ENCODE data around the gene IGFBP4. TPM values are rescaled to one million over a fixed set of nuclear protein-coding genes. Genes with fewer than 3 reads are reported as not detected.

Gene IGFBP4
- total and polyA plus RNA-seq, 10 of the 15 experiments (the other 5 are each of a cell fraction or from before 2014, with no cell fraction given) = 2.4 to 22.3 (median 6.6) TPM

- no peak for TF ChIP-seq BCLAF1 (IDR thresholded peaks at IDR 0.05)
Measured at GRCh38 chr17:40447148-40447644, 3.9 kb downstream of the IGFBP4 start (continued).

GRCh38 chr17:40447806-40448205 is 4.6 kb downstream of the IGFBP4 start:
- intact Hi-C loops (cut with micrococcal nuclease; ENCODE audit: unreplicated experiment) = no loop called here
- 45% methylated on average over 4 of the region's 4 CpGs for WGBS (ENCODE audit: insufficient coverage, insufficient replicate concordance, low lambda C conversion rate, missing lambda C conversion rate)
- CTCF ChIA-PET = interaction anchor here (0.6 to 16.0 kb wide), 14 partner anchors 10 to 193 kb away, joined by 3 to 289 read pairs (median 6); partner anchors contain the start of genes GJD3 and TOP2A
- FAIRE-seq (no peak), DNase-seq (ENCODE audit: low read depth, low spot score) (no peak), ATAC-seq (no peak)
- SMC1A ChIA-PET (ENCODE audit: uncharacterized antibody, unreplicated experiment) = interaction anchor here (0.7 to 3.1 kb wide), 10 partner anchors 24 to 158 kb away, joined by 3 to 14 read pairs (median 4); no protein-coding TSS in a partner anchor
- H3K36me3 ChIP-seq (ENCODE audit: control insufficient read depth in 2 of 2, insufficient read depth in 2 of 2, low read length in 1 of 2) = no peaks in the 10 kb centered on the region
- H3K27me3 ChIP-seq (replicated peaks in 1 of 2; ENCODE audit: control insufficient read depth in 2 of 2, insufficient read depth in 2 of 2, low read length in 1 of 2) = peaks cover 0 to 8% of the 10 kb centered on the region in 2 experiments; a peak in 1 of 4 replicates
- no peak overlapping the region for H3K4me2 ChIP-seq (ENCODE audit: control insufficient read depth, insufficient read depth)
- no peaks in the 10 kb centered on the region for H3K9me3 ChIP-seq (replicated peaks; ENCODE audit: control insufficient read depth, insufficient read depth, low read length)
- no peak overlapping the region for H3K27ac ChIP-seq (ENCODE audit: control insufficient read depth, insufficient read depth)
- BruUV-seq (replicated peaks) = no TSS peak
- POLR2A ChIA-PET = interaction anchor here (0.7 to 1.8 kb wide), 4 partner anchors 9 to 177 kb away, joined by 3 to 5 read pairs (median 4); no protein-coding TSS in a partner anchor
- peaks cover 19% of the 10 kb centered on the region for H3K4me1 ChIP-seq (ENCODE audit: control insufficient read depth, insufficient read depth, low read length)
- H2AFZ ChIP-seq (ENCODE audit: control insufficient read depth, low read depth, low read length) = no peak overlapping the region
- no peak overlapping the region for H3K9ac ChIP-seq (ENCODE audit: control insufficient read depth, insufficient read depth, low read length)
- in situ Hi-C loops (cut with MboI) = loop anchor here (25.0 kb wide), 1 partner anchor 89 kb away; no protein-coding TSS in a partner anchor
- no peaks in the 10 kb centered on the region for H3K79me2 ChIP-seq (ENCODE audit: control insufficient read depth, insufficient read depth, low read length)
- RAD21 ChIA-PET (ENCODE audit: unreplicated experiment) = interaction anchor here (0.7 to 16.1 kb wide), 8 partner anchors 29 to 168 kb away, joined by 3 to 175 read pairs (median 4); no protein-coding TSS in a partner anchor
- no peak overlapping the region for H3K4me3 ChIP-seq
- H4K20me1 ChIP-seq (ENCODE audit: control insufficient read depth, insufficient read depth) = no peaks in the 10 kb centered on the region
- TF ChIP-seq CHD2 (IDR thresholded peaks at IDR 0.05; ENCODE audit: borderline replicate concordance, low read depth, low read length) = no peak
- TF ChIP-seq ATF3 (IDR thresholded peaks at IDR 0.05; ENCODE audit: borderline replicate concordance, extremely low read depth, low read depth, low read length) = no peak
- TF ChIP-seq MYC (IDR thresholded peaks at IDR 0.05; ENCODE audit: insufficient read depth, insufficient read length, insufficient replicate concordance, low read length, severe bottlenecking) = no peak
- no peak for TF ChIP-seq IRF3 (IDR thresholded peaks at IDR 0.05)
- no peak for TF ChIP-seq NR2F1 (conservative IDR thresholded peaks at IDR 0.05)
- TF ChIP-seq, protein P1, sequence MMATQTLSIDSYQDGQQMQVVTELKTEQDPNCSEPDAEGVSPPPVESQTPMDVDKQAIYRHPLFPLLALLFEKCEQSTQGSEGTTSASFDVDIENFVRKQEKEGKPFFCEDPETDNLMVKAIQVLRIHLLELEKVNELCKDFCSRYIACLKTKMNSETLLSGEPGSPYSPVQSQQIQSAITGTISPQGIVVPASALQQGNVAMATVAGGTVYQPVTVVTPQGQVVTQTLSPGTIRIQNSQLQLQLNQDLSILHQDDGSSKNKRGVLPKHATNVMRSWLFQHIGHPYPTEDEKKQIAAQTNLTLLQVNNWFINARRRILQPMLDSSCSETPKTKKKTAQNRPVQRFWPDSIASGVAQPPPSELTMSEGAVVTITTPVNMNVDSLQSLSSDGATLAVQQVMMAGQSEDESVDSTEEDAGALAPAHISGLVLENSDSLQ (IDR thresholded peaks at IDR 0.05) = no peak
- TF ChIP-seq, protein P2, sequence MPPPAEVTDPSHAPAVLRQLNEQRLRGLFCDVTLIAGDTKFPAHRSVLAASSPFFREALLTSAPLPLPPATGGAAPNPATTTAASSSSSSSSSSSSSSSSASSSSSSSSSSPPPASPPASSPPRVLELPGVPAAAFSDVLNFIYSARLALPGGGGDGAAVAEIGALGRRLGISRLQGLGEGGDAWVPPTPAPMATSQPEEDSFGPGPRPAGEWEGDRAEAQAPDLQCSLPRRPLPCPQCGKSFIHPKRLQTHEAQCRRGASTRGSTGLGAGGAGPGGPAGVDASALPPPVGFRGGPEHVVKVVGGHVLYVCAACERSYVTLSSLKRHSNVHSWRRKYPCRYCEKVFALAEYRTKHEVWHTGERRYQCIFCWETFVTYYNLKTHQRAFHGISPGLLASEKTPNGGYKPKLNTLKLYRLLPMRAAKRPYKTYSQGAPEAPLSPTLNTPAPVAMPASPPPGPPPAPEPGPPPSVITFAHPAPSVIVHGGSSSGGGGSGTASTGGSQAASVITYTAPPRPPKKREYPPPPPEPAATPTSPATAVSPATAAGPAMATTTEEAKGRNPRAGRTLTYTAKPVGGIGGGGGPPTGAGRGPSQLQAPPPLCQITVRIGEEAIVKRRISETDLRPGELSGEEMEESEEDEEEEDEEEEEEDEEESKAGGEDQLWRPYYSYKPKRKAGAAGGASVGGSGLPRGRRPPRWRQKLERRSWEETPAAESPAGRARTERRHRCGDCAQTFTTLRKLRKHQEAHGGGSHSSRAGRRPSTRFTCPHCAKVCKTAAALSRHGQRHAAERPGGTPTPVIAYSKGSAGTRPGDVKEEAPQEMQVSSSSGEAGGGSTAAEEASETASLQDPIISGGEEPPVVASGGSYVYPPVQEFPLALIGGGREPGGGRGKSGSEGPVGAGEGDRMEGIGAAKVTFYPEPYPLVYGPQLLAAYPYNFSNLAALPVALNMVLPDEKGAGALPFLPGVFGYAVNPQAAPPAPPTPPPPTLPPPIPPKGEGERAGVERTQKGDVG (CRISPR knock-in tag; IDR thresholded peaks at IDR 0.05) = no peak
